Measurements from ENCODE around the gene CSNK2B.

- TF ChIP-seq POLR2A (IDR thresholded peaks at IDR 0.05), result no peak
- TF ChIP-seq CTCF (IDR thresholded peaks at IDR 0.05), result no peak
Observed at GRCh38 chr6:31713991-31714684, 48.3 kb downstream of the CSNK2B start.

Measured in thyroid gland (tissue), 4 donors.